HG03045 (cell line): ENCODE measurements around the gene URI1.

ENCODE experiments used
- ATAC-seq: cut with Tn5 transposase; IDR thresholded peaks from one replicate; pipeline ENCODE4 v1.9.1; 2021; ENCODE audit warnings: mild to moderate bottlenecking, moderate library complexity; ENCODE audit not compliant: unreplicated experiment

The URI1 gene

GRCh38 chr19:29967623-29968022, 25.6 kb downstream of the URI1 start:
- no peak for ATAC-seq

GRCh38 chr19:29969891-29970290, 27.9 kb downstream of the URI1 start:
- ATAC-seq, result no peak

- no peak for ATAC-seq
These were observed 29.0 kb downstream of the URI1 start for GRCh38 chr19:29971002-29971401.

- ATAC-seq, result no peak
These were observed 29.6 kb downstream of the URI1 start for GRCh38 chr19:29971648-29972047.

- ATAC-seq, result no peak
These were observed 32.7 kb downstream of the URI1 start for GRCh38 chr19:29974701-29975100.

- no peak for ATAC-seq
These were observed 34.3 kb downstream of the URI1 start for GRCh38 chr19:29976151-29976943.

GRCh38 chr19:29978080-29978479, 36.0 kb downstream of the URI1 start:
- no peak for ATAC-seq

GRCh38 chr19:29983568-29983967, 41.5 kb downstream of the URI1 start:
- ATAC-seq, result no peak

- no peak for ATAC-seq
These were observed 43.2 kb downstream of the URI1 start for GRCh38 chr19:29985196-29985595.

GRCh38 chr19:29988351-29988750, 46.3 kb downstream of the URI1 start:
- ATAC-seq, result no peak

- no peak for ATAC-seq
These were observed 50.3 kb downstream of the URI1 start for GRCh38 chr19:29992233-29992867.

GRCh38 chr19:29999490-29999889, 57.5 kb downstream of the URI1 start:
- no peak for ATAC-seq

GRCh38 chr19:30000862-30001261, 58.8 kb downstream of the URI1 start:
- ATAC-seq, result no peak

GRCh38 chr19:30001301-30001700, 59.3 kb downstream of the URI1 start:
- no peak for ATAC-seq

- ATAC-seq, result no peak
These were observed 59.8 kb downstream of the URI1 start for GRCh38 chr19:30001791-30002190.

- ATAC-seq, result no peak
These were observed 61.8 kb downstream of the URI1 start for GRCh38 chr19:30003866-30004265.

- ATAC-seq, result no peak
These were observed 62.4 kb downstream of the URI1 start for GRCh38 chr19:30004403-30004802.

GRCh38 chr19:30006207-30006606, 64.2 kb downstream of the URI1 start:
- no peak for ATAC-seq

GRCh38 chr19:30008169-30008568, 66.1 kb downstream of the URI1 start:
- ATAC-seq, result no peak

- no peak for ATAC-seq
These were observed 67.0 kb downstream of the URI1 start for GRCh38 chr19:30009013-30009412.

GRCh38 chr19:30011051-30011578, 69.1 kb downstream of the URI1 start:
- no peak for ATAC-seq

GRCh38 chr19:30014770-30015169, 72.7 kb downstream of the URI1 start:
- no peak for ATAC-seq
